Natural killer cell treated with Interleukin-12 subunit alpha and Interleukin-12 subunit beta and Interleukin-15 and Interleukin-18, amount 100 ng/mL, for 72 hours (primary cell): ENCODE data around the gene ALG12. TPM values are rescaled to one million over a fixed set of nuclear protein-coding genes. Genes with fewer than 3 reads are reported as not detected.

Experiments
- ATAC-seq, 2 donors: fragments of 150-1000 bp; cut with Tn5 transposase in 1 of 2; sonication (Bioruptor Pico), chemical (Tn5 transposase) in 1 of 2; 2 replicates each; pipeline ENCODE4 v1.10.0; 2021
- DNase-seq: peaks from one replicate; pipeline ENCODE4 v3.0.0; 2022; ENCODE audit warnings: low spot score
- H3K27ac Mint-ChIP-seq, 2 donors: 1 replicate in 1 of 2; 2 replicates in 1 of 2; pipeline ENCODE4 v1.8.0; 2022; ENCODE audit warnings: mixed read lengths in 2 of 2, mild to moderate bottlenecking in 1 of 2, moderate library complexity in 1 of 2
- H3K27me3 Mint-ChIP-seq, 2 donors: 1 replicate in 1 of 2; 2 replicates in 1 of 2; pipeline ENCODE4 v1.8.0; 2022; ENCODE audit warnings: mixed read lengths in 2 of 2
- H3K36me3 Mint-ChIP-seq: one replicate; pipeline ENCODE4 v1.8.0; 2022; ENCODE audit warnings: mixed read lengths
- H3K4me1 Mint-ChIP-seq, 2 donors: 1 replicate in 1 of 2; 2 replicates in 1 of 2; pipeline ENCODE4 v1.8.0; 2022; ENCODE audit warnings: low read depth in 2 of 2, mixed read lengths in 2 of 2, mild to moderate bottlenecking in 1 of 2
- H3K4me3 Mint-ChIP-seq: one replicate; pipeline ENCODE4 v1.8.0; 2022; ENCODE audit warnings: mixed read lengths
- H3K9me3 Mint-ChIP-seq: 2 replicates; pipeline ENCODE4 v1.8.0; 2022; ENCODE audit warnings: mixed read lengths
- total RNA-seq, 2 donors: library from RNA; stranded (reverse); gene quantifications; one replicate each; pipeline ENCODE4 v1.2.3, GENCODE V29; 2022

The ALG12 gene
- total RNA-seq, 2 donors from 2014 or later: 19.3 to 22.9 TPM

- Mint-ChIP-seq H3K9me3 (no peaks in the 10 kb centered on the region), H3K27me3 (no peaks in the 10 kb centered on the region), H3K27ac (no peak overlapping the region), H3K4me3 (no peak overlapping the region), H3K4me1 (peaks cover 0 to 8% of the 10 kb centered on the region in 2 donors), H3K36me3 (no peaks in the 10 kb centered on the region)
- ATAC-seq (no peak), DNase-seq (no peak)
Observed at GRCh38 chr22:49910229-49911155, 7.7 kb downstream of the ALG12 start.

GRCh38 chr22:49909476-49910205 lies 8.6 kb downstream of the ALG12 start:
- Mint-ChIP-seq H3K36me3 (no peaks in the 10 kb centered on the region), H3K27me3 (no peaks in the 10 kb centered on the region), H3K9me3 (no peaks in the 10 kb centered on the region), H3K27ac (no peak overlapping the region), H3K4me1 (peaks cover 0 to 8% of the 10 kb centered on the region in 2 donors), H3K4me3 (no peak overlapping the region)
- ATAC-seq (no peak), DNase-seq (no peak)

- ATAC-seq (no peak), DNase-seq (no peak)
- Mint-ChIP-seq H3K36me3 (no peaks in the 10 kb centered on the region), H3K9me3 (no peaks in the 10 kb centered on the region), H3K4me1 (peaks cover 0 to 8% of the 10 kb centered on the region in 2 donors), H3K27me3 (no peaks in the 10 kb centered on the region), H3K27ac (no peak overlapping the region), H3K4me3 (no peak overlapping the region)
Observed at GRCh38 chr22:49907807-49908206, 10.4 kb downstream of the ALG12 start.

- ATAC-seq (no peak), DNase-seq (no peak)
- no peak overlapping the region for H3K4me3 Mint-ChIP-seq
- no peaks in the 10 kb centered on the region for H3K27me3 Mint-ChIP-seq
- peaks cover 0 to 8% of the 10 kb centered on the region in 2 donors for H3K4me1 Mint-ChIP-seq
- H3K36me3 Mint-ChIP-seq: no peaks in the 10 kb centered on the region
- H3K9me3 Mint-ChIP-seq: no peaks in the 10 kb centered on the region
- H3K27ac Mint-ChIP-seq: no peak overlapping the region
Observed at GRCh38 chr22:49906799-49907290, 11.4 kb downstream of the ALG12 start.

DNA sequence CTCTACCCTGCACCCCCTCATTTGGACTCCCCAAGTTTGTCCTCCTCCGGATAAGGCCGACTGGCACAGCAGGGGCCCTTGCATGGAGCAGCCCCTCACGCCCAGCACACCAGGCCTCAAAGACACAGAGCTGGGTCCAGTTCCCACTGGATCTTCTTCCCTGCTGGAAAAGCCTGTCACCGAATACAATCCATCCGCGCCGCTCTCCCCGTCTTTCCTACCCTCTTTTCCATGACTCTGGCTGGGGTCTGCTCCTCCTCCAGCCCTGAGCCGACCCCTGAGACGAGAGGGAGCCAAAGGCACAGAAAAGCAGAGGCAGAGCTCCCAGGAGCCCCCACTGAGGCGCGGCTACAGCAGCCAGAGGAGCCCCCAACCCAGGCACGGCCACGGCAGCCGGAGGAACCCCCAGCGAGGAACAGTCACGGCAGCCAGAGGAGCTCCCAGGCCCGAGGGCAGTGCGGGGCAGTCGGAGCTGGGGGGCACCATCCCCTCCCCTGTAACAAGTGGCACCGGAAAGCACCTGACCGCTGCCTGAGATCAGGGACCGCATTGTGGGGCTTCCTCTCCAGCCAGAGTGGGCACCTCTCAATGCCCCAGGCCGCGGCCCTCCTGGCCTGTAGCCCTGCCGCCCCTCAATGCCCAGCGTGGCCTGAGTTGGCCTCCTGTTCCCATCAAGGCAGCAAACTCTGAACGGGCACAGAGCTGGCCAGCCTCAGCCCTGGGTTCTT lies 12.0 kb downstream of the ALG12 start:
- Mint-ChIP-seq H3K27ac (no peak overlapping the region), H3K36me3 (peaks cover 4% of the 10 kb centered on the region), H3K9me3 (peaks cover 4% of the 10 kb centered on the region), H3K27me3 (no peaks in the 10 kb centered on the region), H3K4me3 (no peak overlapping the region), H3K4me1 (peaks cover 0 to 13% of the 10 kb centered on the region in 2 donors)
- ATAC-seq (no peak), DNase-seq (no peak)

DNA sequence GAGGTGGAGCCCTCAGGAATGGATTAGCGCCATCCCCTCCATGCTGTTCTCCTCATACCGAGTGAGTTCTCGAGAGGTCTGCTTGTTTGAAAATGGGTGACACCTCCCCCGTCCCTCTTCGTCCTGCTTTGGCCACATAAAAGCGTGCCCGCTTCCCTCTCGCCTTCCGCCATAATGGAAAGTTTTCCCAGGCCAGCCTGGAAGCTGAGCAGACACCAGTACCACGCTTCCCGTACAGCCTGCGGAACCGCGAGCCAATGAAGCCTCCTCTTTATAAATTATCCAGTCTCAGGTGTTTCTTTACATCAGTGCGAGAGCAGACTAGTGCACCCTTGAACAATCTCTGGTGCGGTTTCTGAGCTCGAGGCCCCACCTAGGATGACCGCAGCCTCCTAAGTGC lies 12.8 kb downstream of the ALG12 start:
- H3K4me3 Mint-ChIP-seq: no peak overlapping the region
- ATAC-seq (no peak), DNase-seq (no peak)
- peaks cover 11% of the 10 kb centered on the region for H3K36me3 Mint-ChIP-seq
- peaks cover 4% of the 10 kb centered on the region for H3K9me3 Mint-ChIP-seq
- H3K4me1 Mint-ChIP-seq: peaks cover 0 to 17% of the 10 kb centered on the region in 2 donors
- no peaks in the 10 kb centered on the region for H3K27me3 Mint-ChIP-seq
- H3K27ac Mint-ChIP-seq: peak overlapping the region in 1 of 2 donors; percentile 42

GRCh38 chr22:49904040-49904369 lies 14.2 kb downstream of the ALG12 start:
- H3K9me3 Mint-ChIP-seq: peaks cover 4% of the 10 kb centered on the region
- DNase-seq: no peak
- H3K27ac Mint-ChIP-seq: no peak overlapping the region
- H3K4me3 Mint-ChIP-seq: no peak overlapping the region
- H3K27me3 Mint-ChIP-seq: no peaks in the 10 kb centered on the region
- ATAC-seq: no peak
- peaks cover 8 to 28% of the 10 kb centered on the region in 2 donors for H3K4me1 Mint-ChIP-seq
- peaks cover 11% of the 10 kb centered on the region for H3K36me3 Mint-ChIP-seq

DNA sequence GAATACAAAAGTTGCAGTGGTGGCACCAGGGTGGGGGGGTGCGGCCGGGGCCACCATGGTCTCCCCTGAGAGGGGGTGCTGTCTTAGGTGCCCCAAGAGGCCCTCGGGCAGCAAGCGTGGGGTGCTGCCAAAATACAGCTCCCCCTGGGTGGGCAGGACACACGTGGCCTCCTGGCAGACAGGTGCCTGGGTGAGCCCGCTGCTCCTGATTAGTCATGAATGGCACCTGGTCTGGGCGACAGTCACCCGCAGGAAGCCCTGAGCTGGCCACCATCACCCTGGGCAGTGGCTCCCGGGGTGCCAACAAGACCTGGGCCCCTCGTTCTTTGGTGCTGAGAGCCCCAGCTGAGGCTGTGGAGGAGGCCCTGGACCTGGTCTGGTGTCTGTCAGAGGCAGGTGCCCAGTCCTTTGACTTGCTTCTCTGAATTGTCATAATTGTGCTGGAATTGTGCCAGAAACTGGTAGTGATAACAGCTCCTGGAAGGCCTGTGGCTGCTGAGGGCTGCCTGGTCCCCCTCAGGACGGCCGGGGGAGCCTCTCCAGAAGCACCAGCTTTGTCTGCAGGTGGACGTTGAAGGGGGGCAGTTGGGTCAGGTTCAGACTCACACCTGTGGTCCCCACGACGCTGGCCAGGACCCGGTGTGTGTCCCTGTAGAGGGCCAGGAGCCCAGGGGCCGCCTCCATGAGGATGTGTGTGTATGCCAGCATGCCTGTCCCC lies 14.8 kb downstream of the ALG12 start:
- peaks cover 8 to 28% of the 10 kb centered on the region in 2 donors for H3K4me1 Mint-ChIP-seq
- no peak overlapping the region for H3K4me3 Mint-ChIP-seq
- no peak for DNase-seq
- no peak for ATAC-seq
- peaks cover 4% of the 10 kb centered on the region for H3K9me3 Mint-ChIP-seq
- no peak overlapping the region for H3K27ac Mint-ChIP-seq
- no peaks in the 10 kb centered on the region for H3K27me3 Mint-ChIP-seq
- peaks cover 11% of the 10 kb centered on the region for H3K36me3 Mint-ChIP-seq

GRCh38 chr22:49901457-49901856 lies 16.8 kb downstream of the ALG12 start:
- peaks cover 11% of the 10 kb centered on the region for H3K36me3 Mint-ChIP-seq
- no peak for ATAC-seq

DNA sequence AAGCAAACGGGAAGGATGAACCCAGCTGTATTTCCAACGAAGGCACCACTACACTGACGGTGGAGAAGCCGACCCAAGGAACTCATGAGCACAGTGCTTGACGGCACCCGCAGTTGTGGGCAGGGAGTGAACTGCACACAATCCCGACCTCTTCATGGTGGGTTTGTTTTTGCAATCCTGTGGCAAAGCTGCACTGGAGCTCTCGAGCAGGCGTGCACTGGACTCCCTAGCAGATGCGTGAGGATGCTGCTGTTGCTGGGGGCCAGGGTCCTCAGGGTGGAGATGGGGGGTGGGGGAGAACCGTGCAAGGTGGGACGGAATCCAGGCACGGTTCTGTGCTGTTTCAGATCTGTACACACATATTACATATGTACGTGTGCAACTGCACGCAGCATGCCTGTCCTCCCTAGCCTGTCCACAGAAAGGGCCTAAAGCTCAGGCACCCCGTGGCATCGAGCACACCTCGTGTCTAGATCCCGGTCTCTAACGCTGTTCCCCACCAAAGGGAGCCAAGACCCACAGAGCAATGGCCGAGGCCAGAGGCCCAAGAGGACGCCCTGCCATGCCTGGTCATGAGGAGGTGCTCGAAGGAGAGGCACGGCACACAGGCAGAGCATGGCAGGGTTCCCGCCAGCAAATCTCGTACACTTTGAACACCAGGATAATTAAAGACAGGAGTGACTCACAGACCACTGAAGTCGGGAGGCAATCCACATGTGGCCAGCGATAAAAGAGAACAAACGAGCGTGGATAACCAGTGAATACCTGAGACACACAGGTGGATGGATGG lies 17.6 kb downstream of the ALG12 start:
- Mint-ChIP-seq H3K27ac (no peak overlapping the region), H3K4me3 (no peak overlapping the region), H3K9me3 (peaks cover 4% of the 10 kb centered on the region), H3K27me3 (no peaks in the 10 kb centered on the region), H3K4me1 (peaks cover 8 to 22% of the 10 kb centered on the region in 2 donors), H3K36me3 (peaks cover 11% of the 10 kb centered on the region)
- DNase-seq (no peak), ATAC-seq (no peak)

More at GRCh38 chr22:49901457-49901856, 16.8 kb downstream of the ALG12 start:
- Mint-ChIP-seq H3K27ac (no peak overlapping the region), H3K4me1 (peaks cover 8 to 22% of the 10 kb centered on the region in 2 donors), H3K9me3 (peaks cover 4% of the 10 kb centered on the region), H3K4me3 (no peak overlapping the region), H3K27me3 (no peaks in the 10 kb centered on the region)
- DNase-seq: no peak

- H3K4me3 Mint-ChIP-seq: no peak overlapping the region
- H3K9me3 Mint-ChIP-seq: peaks cover 4% of the 10 kb centered on the region
- peak overlapping the region in 1 of 2 donors; percentile 43 for H3K27ac Mint-ChIP-seq
- H3K27me3 Mint-ChIP-seq: no peaks in the 10 kb centered on the region
- no peak for DNase-seq
- peaks cover 10 to 24% of the 10 kb centered on the region in 2 donors for H3K4me1 Mint-ChIP-seq
- H3K36me3 Mint-ChIP-seq: peaks cover 11% of the 10 kb centered on the region
- peak; percentile 60 to 87 for ATAC-seq
Observed at GRCh38 chr22:49899530-49899929, 18.7 kb downstream of the ALG12 start.

GRCh38 chr22:49897015-49897684 lies 21.1 kb downstream of the ALG12 start:
- ATAC-seq: no peak
- no peak overlapping the region for H3K4me3 Mint-ChIP-seq
- no peaks in the 10 kb centered on the region for H3K27me3 Mint-ChIP-seq
- peaks cover 21% of the 10 kb centered on the region for H3K36me3 Mint-ChIP-seq
- no peak for DNase-seq
- peaks cover 6% of the 10 kb centered on the region for H3K9me3 Mint-ChIP-seq
- peak overlapping the region in 1 of 2 donors; percentile 35 for H3K27ac Mint-ChIP-seq
- peaks cover 13 to 30% of the 10 kb centered on the region in 2 donors for H3K4me1 Mint-ChIP-seq
